BLaER1 (cell line): ENCODE results near the gene CHST9.

Experiments
- H3K27ac ChIP-seq: shearing (Covaris generic); formaldehyde crosslinking; 2 replicates; pipeline ENCODE4 v1.8.1; 2022
- H3K27me3 ChIP-seq: shearing (Covaris generic); formaldehyde crosslinking; 2 replicates; pipeline ENCODE4 v1.8.1; 2022
- H3K36me3 ChIP-seq: shearing (Covaris generic); formaldehyde crosslinking; 2 replicates; pipeline ENCODE4 v1.8.1; 2022
- H3K4me1 ChIP-seq: shearing (Covaris generic); formaldehyde crosslinking; 2 replicates; pipeline ENCODE4 v1.8.1; 2022
- H3K4me2 ChIP-seq: shearing (Covaris generic); formaldehyde crosslinking; 2 replicates; pipeline ENCODE4 v1.8.1; 2022
- H3K4me3 ChIP-seq: shearing (Covaris generic); formaldehyde crosslinking; 2 replicates; pipeline ENCODE4 v1.8.1; 2022
- H3K9ac ChIP-seq: shearing (Covaris generic); formaldehyde crosslinking; 2 replicates; pipeline ENCODE4 v1.8.1; 2022
- H3K9me3 ChIP-seq: shearing (Covaris generic); formaldehyde crosslinking; 2 replicates; pipeline ENCODE4 v1.8.1; 2022
- H4K20me1 ChIP-seq: shearing (Covaris generic); formaldehyde crosslinking; 2 replicates; pipeline ENCODE4 v1.8.1; 2022
- Cebpa-rat ChIP-seq: shearing (Covaris generic); IDR thresholded peaks from 2 replicates; pipeline ENCODE4 v1.8.1; 2022

Gene CHST9

GRCh38 chr18:26926066-26926675, 258.9 kb downstream of the CHST9 start:
- Histone ChIP-seq H3K36me3 (no peaks in the 10 kb centered on the region), H3K9me3 (no peaks in the 10 kb centered on the region)

GRCh38 chr18:26925313-26925712, 259.8 kb downstream of the CHST9 start:
- no peaks in the 10 kb centered on the region for H3K9me3 ChIP-seq
- H3K36me3 ChIP-seq: no peaks in the 10 kb centered on the region
- H3K4me3 ChIP-seq: no peak overlapping the region
- no peak overlapping the region for H3K27ac ChIP-seq
- no peak overlapping the region for H3K4me2 ChIP-seq
- no peaks in the 10 kb centered on the region for H3K27me3 ChIP-seq
- H3K9ac ChIP-seq: no peak overlapping the region
- no peak for TF ChIP-seq Cebpa-rat
- no peaks in the 10 kb centered on the region for H3K4me1 ChIP-seq
- H4K20me1 ChIP-seq: no peaks in the 10 kb centered on the region

More at GRCh38 chr18:26926066-26926675, 258.9 kb downstream of the CHST9 start:
- Histone ChIP-seq H3K4me3 (no peak overlapping the region), H4K20me1 (no peaks in the 10 kb centered on the region), H3K4me2 (no peak overlapping the region), H3K4me1 (no peaks in the 10 kb centered on the region), H3K9ac (no peak overlapping the region), H3K27ac (no peak overlapping the region), H3K27me3 (no peaks in the 10 kb centered on the region)
- TF ChIP-seq Cebpa-rat: no peak

GRCh38 chr18:26922313-26922712, 262.8 kb downstream of the CHST9 start:
- no peaks in the 10 kb centered on the region for H3K27me3 ChIP-seq
- H3K27ac ChIP-seq: no peak overlapping the region
- H3K9me3 ChIP-seq: no peaks in the 10 kb centered on the region
- H4K20me1 ChIP-seq: no peaks in the 10 kb centered on the region
- H3K4me2 ChIP-seq: no peak overlapping the region
- H3K4me1 ChIP-seq: peaks cover 7% of the 10 kb centered on the region; the same call in 1 of the 2 replicates
- TF ChIP-seq Cebpa-rat: no peak
- no peak overlapping the region for H3K9ac ChIP-seq
- H3K36me3 ChIP-seq: no peaks in the 10 kb centered on the region
- no peak overlapping the region for H3K4me3 ChIP-seq

- no peaks in the 10 kb centered on the region for H3K27me3 ChIP-seq
- H3K4me3 ChIP-seq: no peak overlapping the region
- H3K36me3 ChIP-seq: no peaks in the 10 kb centered on the region
- peaks cover 7% of the 10 kb centered on the region; the same call in 1 of the 2 replicates for H3K4me1 ChIP-seq
- no peak overlapping the region for H3K9ac ChIP-seq
- TF ChIP-seq Cebpa-rat: no peak
- no peaks in the 10 kb centered on the region for H4K20me1 ChIP-seq
- H3K9me3 ChIP-seq: no peaks in the 10 kb centered on the region
- no peak overlapping the region for H3K4me2 ChIP-seq
- H3K27ac ChIP-seq: no peak overlapping the region
These were observed 264.5 kb downstream of the CHST9 start for GRCh38 chr18:26920644-26921043.

GRCh38 chr18:26919627-26920026, 265.5 kb downstream of the CHST9 start:
- no peak overlapping the region for H3K9ac ChIP-seq
- H4K20me1 ChIP-seq: no peaks in the 10 kb centered on the region
- H3K4me1 ChIP-seq: peaks cover 7% of the 10 kb centered on the region; the same call in 1 of the 2 replicates
- no peak for TF ChIP-seq Cebpa-rat
- H3K4me2 ChIP-seq: peak overlapping the region; percentile 20
- H3K4me3 ChIP-seq: no peak overlapping the region
- no peak overlapping the region for H3K27ac ChIP-seq
- H3K27me3 ChIP-seq: no peaks in the 10 kb centered on the region
- H3K36me3 ChIP-seq: no peaks in the 10 kb centered on the region
- no peaks in the 10 kb centered on the region for H3K9me3 ChIP-seq

- H4K20me1 ChIP-seq: no peaks in the 10 kb centered on the region
- H3K27ac ChIP-seq: no peak overlapping the region
- no peak overlapping the region for H3K9ac ChIP-seq
- no peaks in the 10 kb centered on the region for H3K27me3 ChIP-seq
- H3K4me2 ChIP-seq: peak overlapping the region; percentile 20
- H3K36me3 ChIP-seq: no peaks in the 10 kb centered on the region
- TF ChIP-seq Cebpa-rat: no peak
- H3K9me3 ChIP-seq: no peaks in the 10 kb centered on the region
- H3K4me3 ChIP-seq: no peak overlapping the region
- H3K4me1 ChIP-seq: peaks cover 7% of the 10 kb centered on the region; the same call in 1 of the 2 replicates
These were observed 265.9 kb downstream of the CHST9 start for GRCh38 chr18:26919201-26919600.

- Histone ChIP-seq H3K4me2 (0 out of 2 replicates have a peak overlapping the region, but pooled peaks have one; percentile 3), H3K4me1 (peaks cover 5% of the 10 kb centered on the region; the same call in 1 of the 2 replicates), H4K20me1 (no peaks in the 10 kb centered on the region), H3K27ac (no peak overlapping the region), H3K9me3 (no peaks in the 10 kb centered on the region), H3K27me3 (no peaks in the 10 kb centered on the region), H3K9ac (no peak overlapping the region), H3K36me3 (no peaks in the 10 kb centered on the region), H3K4me3 (no peak overlapping the region)
- TF ChIP-seq Cebpa-rat: no peak
These were observed 273.3 kb downstream of the CHST9 start for GRCh38 chr18:26911840-26912239.

- H3K27ac ChIP-seq: no peak overlapping the region
- no peaks in the 10 kb centered on the region for H4K20me1 ChIP-seq
- H3K4me2 ChIP-seq: no peak overlapping the region
- TF ChIP-seq Cebpa-rat: no peak
- H3K27me3 ChIP-seq: no peaks in the 10 kb centered on the region
- H3K9ac ChIP-seq: no peak overlapping the region
- H3K4me1 ChIP-seq: peaks cover 5% of the 10 kb centered on the region; the same call in 1 of the 2 replicates
- H3K36me3 ChIP-seq: no peaks in the 10 kb centered on the region
- peaks cover 1% of the 10 kb centered on the region; the same call in 1 of the 2 replicates for H3K9me3 ChIP-seq
- no peak overlapping the region for H3K4me3 ChIP-seq
These were observed 275.4 kb downstream of the CHST9 start for GRCh38 chr18:26909599-26910290.

- Histone ChIP-seq H3K9ac (no peak overlapping the region), H3K4me2 (no peak overlapping the region)
- no peak for TF ChIP-seq Cebpa-rat
These were observed 276.2 kb downstream of the CHST9 start for GRCh38 chr18:26908906-26909305.

GRCh38 chr18:26902291-26902690, 282.8 kb downstream of the CHST9 start:
- Histone ChIP-seq H3K27ac (no peak overlapping the region), H3K36me3 (no peaks in the 10 kb centered on the region), H3K4me3 (no peak overlapping the region), H3K9me3 (peaks cover 20% of the 10 kb centered on the region), H3K27me3 (no peaks in the 10 kb centered on the region), H4K20me1 (no peaks in the 10 kb centered on the region), H3K4me2 (no peak overlapping the region), H3K4me1 (no peaks in the 10 kb centered on the region), H3K9ac (no peak overlapping the region)
- TF ChIP-seq Cebpa-rat: no peak

More at GRCh38 chr18:26908906-26909305, 276.2 kb downstream of the CHST9 start:
- H3K27ac ChIP-seq: no peak overlapping the region
- H3K9me3 ChIP-seq: peaks cover 9% of the 10 kb centered on the region
- H3K4me3 ChIP-seq: no peak overlapping the region
- peaks cover 5% of the 10 kb centered on the region; the same call in 1 of the 2 replicates for H3K4me1 ChIP-seq
- no peaks in the 10 kb centered on the region for H3K36me3 ChIP-seq
- no peaks in the 10 kb centered on the region for H4K20me1 ChIP-seq
- no peaks in the 10 kb centered on the region for H3K27me3 ChIP-seq
